ENCODE results near the gene OPRL1. TPM values are rescaled to one million over a fixed set of nuclear protein-coding genes. Genes with fewer than 3 reads are reported as not detected.

The OPRL1 gene
- total RNA-seq, 1 donor from 2014 or later = 0.70 TPM

DNA sequence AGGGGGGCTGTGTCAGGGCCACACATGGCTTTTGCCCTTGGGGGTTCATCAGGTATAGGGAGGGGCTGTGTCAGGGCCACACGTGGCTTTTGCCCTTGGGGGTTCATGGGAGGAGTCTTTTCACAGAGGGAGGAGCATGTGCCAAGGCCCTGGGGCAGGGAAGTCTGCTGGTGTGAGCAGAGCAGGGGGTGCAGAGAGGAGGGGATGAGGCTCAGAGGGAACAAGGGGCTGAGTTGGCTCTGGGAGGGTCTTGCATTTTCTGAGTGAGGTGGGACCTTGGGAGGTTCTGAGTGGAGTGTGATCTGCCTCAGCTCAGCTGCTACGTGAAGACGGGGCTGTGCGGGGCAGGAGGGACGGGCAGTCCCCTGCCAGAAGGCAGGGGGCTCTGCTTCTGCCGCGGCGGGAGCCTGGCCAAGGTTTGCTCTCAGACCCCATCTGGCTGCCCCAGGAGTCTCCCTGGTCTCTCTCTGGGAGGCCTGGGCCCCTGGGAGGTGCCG, 24.4 kb upstream of the OPRL1 start:
- intact Hi-C loops (cut with micrococcal nuclease) = loop anchor here (5.0 kb wide), 1 partner anchor 268 kb away; no protein-coding TSS in a partner anchor

GRCh38 chr20:64055893-64056638, 23.8 kb upstream of the OPRL1 start:
- intact Hi-C loops (cut with micrococcal nuclease) = loop anchor here (2.0 to 5.0 kb wide), 2 partner anchors 17 to 269 kb away; no protein-coding TSS in a partner anchor

GRCh38 chr20:64056639-64056888, 23.3 kb upstream of the OPRL1 start:
- intact Hi-C loops (cut with micrococcal nuclease) = loop anchor here (2.0 to 5.0 kb wide), 2 partner anchors 18 to 269 kb away; no protein-coding TSS in a partner anchor

DNA sequence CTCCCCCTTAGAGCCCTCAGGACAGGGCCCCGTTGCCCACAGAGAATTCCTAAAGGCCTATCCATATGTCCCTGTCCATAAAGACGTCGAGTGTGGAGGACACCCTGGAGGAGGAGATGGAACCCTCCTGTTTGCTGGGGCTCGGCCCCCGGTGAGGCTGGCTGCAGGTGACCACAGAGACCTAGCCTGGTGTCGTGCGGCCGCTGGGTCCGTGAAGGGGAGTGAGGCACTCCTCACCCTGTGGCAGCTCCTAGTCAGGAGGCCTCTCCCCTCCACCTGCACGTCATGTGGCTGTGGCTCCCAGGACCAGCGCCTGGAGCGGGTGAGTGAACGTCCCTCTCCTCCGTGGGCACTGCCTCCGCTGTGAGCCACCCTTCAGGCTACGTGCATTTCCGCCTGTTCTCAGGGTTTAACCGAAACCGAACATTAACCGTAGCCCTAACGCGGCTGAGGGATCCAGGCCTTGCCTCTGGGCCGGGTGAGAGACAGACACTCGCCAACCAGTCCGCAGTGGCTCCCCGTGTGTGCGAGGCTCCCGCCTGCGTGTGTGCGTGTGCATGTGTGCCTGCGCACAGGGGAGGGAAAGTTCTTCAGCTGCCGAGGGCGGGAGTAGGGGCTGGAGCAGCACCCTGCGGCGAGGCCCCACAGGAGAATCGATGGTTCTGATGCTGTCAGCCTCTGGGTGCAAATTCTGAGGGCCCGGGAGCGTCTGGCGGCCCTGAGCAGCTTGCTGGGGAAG, 22.8 kb upstream of the OPRL1 start:
- intact Hi-C loops (cut with micrococcal nuclease) = loop anchor here (2.0 to 5.0 kb wide), 2 partner anchors 18 to 270 kb away; no protein-coding TSS in a partner anchor

DNA sequence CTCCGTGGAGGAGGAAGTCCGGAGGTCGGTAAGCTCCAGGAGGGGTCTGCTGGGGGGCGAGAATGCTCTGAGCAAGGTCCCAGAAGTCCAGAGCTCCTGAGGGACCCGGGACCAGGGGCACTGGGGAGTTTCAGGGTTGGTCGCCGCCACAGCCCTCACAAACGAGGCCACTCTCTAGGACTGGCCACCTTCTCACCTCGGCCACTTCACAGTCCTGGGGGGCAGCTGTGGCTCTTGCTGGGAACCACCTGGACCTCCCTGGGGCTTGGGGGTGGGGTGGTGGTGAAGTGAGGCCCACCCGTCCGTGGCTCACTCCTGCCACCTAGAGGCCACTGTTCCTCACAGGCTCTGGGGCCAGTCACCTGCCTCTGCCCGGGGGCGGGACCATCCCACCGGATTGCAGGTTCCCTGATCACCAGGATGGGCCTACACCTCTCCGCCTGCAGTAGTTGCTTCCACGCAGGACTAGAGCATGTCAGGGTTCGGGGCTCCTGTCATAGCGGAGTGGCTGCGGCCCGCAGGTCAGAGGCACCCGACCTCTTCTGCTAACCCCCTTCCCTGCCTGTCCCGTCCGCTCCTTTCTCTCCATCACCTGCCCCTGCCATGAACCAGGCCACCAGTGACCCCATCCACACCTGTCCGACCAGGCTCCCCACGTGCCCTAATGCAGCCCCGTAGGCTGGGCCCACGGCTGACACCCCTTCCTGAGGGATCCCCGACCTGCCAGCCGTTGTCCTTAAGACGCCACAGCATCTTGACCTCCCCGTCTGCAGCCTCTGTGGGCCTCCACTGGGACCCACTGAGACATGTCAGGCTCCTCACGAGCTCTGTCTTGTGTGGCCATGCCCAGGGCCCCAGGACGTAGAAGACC, 22.0 kb upstream of the OPRL1 start:
- intact Hi-C loops (cut with micrococcal nuclease) = loop anchor here (2.0 to 5.0 kb wide), 2 partner anchors 19 to 271 kb away; no protein-coding TSS in a partner anchor

GRCh38 chr20:64058536-64058935, 21.3 kb upstream of the OPRL1 start:
- intact Hi-C loops (cut with micrococcal nuclease) = loop anchor here (5.0 kb wide), 1 partner anchor 271 kb away; no protein-coding TSS in a partner anchor

DNA sequence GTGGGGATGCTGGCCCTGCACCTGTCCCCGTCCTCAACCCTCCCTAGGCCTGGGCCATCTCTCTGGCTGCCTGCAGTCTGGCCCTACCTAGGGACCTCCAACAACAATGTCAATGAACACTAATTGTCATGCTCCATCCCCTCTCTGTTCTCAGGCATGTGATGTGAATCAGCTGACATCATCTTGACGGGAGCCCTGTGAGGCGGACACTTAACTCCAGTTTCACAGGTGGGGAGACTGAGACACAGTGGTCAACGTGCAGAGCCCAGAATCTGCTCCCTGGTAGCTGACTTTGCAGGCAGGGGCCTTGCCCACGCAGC, 17.6 kb upstream of the OPRL1 start:
- intact Hi-C loops (cut with micrococcal nuclease) = loop anchor here (2.0 to 10.0 kb wide), 3 partner anchors 81 to 407 kb away; partner anchors contain the start of genes ABHD16B, PRPF6, RTEL1 and STMN3

GRCh38 chr20:64062596-64063388, 17.1 kb upstream of the OPRL1 start, which contains the start of gene TCEA2:
Gene TCEA2 (plus strand): TSS chr20:64063198. CDS start chr20:64063313, 115 bp downstream.
- intact Hi-C loops (cut with micrococcal nuclease) = loop anchor here (1.0 to 10.0 kb wide), 6 partner anchors 17 to 408 kb away; partner anchors contain the start of genes ABHD16B, DNAJC5, PRPF6 and RGS19

- intact Hi-C loops (cut with micrococcal nuclease) = loop anchor here (1.0 to 10.0 kb wide), 6 partner anchors 16 to 409 kb away; partner anchors contain the start of genes ABHD16B, DNAJC5, PRPF6 and RGS19
These were observed 16.3 kb upstream of the OPRL1 start for GRCh38 chr20:64063389-64064144.

GRCh38 chr20:64064145-64064698, 15.7 kb upstream of the OPRL1 start:
- intact Hi-C loops (cut with micrococcal nuclease) = loop anchor here (10.0 kb wide), 2 partner anchors 199 to 409 kb away; partner anchors contain the start of genes ABHD16B, RTEL1, STMN3 and TPD52L2

DNA sequence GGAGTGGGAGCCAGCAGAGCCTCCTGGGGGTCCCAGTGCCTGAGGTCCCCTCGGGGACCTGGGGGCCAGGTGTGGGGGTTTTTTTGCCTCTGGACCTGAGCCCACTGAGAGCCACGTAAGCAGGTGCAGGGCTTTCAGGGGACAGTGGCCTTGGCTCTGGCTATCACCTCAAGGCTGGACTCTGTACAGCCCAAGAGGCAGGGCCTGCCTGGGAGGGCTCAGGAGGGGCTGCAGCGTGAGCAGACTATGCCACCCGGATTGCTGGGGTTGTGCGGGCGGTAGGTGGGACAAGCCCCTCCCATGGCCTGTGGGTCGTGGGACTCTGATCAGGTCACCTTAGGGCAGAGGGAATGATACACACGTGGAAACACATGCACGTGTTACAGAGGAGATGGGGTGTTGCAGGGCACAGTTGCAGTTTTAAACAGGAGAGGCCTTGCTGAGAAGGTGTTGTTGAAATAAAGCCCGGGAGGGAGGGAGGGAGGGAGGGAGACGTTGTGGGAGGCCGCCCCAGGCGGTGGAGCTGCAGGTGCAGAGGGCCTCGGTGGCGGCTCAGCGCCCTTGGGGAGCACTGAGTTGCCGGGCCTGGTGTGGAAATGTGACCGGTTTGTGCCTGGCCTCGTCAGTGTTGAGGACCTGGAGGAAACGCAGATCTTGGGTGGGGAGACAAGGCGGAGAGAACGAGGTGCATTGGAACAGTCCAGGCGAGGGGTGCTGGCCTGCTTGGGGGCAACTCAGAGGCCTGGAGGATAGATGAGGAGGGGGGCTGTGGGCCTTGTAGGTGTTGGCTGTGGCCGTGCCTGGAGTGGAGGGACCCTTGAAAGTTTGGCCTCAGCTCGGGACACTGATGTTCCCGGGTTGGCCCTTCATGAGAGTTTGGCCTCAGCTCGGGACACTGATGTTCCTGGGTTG, 14.6 kb upstream of the OPRL1 start:
- intact Hi-C loops (cut with micrococcal nuclease) = loop anchor here (10.0 kb wide), 2 partner anchors 201 to 411 kb away; partner anchors contain the start of genes ABHD16B, RTEL1, STMN3 and TPD52L2

- intact Hi-C loops (cut with micrococcal nuclease) = loop anchor here (1.0 to 10.0 kb wide), 3 partner anchors 11 to 411 kb away; partner anchors contain the start of genes ABHD16B, RTEL1, STMN3 and TPD52L2
These were observed 13.9 kb upstream of the OPRL1 start for GRCh38 chr20:64065974-64066343.

DNA sequence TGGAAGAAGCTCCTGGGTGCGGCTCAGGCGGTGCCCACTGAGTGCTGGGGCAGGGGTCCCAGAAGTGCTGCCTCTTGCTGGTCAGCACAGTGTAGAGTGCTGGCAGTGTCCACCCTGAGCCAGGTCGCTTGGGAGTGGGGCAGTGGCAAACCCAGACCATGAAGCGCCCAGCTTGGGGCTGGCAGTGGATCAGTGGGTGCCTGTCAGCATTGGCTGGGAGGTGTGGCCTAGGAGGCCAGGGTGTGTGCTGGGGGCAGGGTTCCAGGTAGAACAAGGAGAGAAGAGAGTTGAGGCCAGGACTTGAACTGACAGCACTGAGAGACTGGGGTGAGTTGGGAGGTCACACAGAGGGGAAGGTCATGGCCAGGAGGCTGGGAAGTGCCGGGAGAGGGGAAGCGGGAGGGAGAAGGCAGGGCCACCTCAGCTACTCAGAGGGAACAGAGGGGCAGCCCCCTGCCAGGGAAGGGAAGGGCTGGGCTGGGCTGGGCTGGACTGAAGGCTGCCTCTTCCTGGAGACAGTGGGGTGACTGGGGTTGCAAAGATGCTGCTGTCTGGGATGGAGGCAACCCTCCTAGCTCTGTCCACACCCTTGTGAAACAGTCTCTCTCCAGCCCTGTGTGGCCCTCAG, 12.8 kb upstream of the OPRL1 start:
- intact Hi-C loops (cut with micrococcal nuclease) = loop anchor here (10.0 kb wide), 2 partner anchors 202 to 412 kb away; partner anchors contain the start of genes ABHD16B, RTEL1, STMN3 and TPD52L2

DNA sequence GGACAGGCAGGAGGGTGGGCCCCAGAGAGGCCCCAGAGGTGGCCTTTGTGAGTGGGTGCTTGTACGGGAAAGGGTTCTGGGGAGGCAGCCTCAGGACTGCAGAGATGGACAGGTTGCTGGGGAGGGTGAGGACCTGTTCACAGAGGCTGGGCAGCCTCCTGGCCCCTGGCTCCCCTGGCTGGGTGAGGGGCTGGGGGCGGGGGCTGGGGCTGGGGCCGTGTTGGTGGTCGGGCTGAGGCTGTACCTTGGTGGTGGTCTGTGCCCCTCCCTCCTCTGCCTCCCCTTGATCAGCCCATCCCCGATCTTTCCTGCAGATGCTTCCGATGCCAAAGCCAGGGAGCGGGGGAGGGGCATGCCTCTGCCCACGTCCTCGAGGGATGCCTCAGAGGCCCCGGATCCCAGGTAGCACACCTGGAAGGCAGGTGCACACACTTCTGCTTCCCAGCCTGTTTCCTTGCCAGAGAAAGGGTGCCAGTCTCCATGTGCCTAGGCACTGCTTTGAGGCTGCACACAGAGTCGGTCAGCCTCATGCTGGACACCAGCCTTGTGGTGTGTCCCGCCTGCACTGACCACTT, 12.1 kb upstream of the OPRL1 start:
- intact Hi-C loops (cut with micrococcal nuclease) = loop anchor here (10.0 kb wide), 2 partner anchors 203 to 413 kb away; partner anchors contain the start of genes ABHD16B, RTEL1, STMN3 and TPD52L2

DNA sequence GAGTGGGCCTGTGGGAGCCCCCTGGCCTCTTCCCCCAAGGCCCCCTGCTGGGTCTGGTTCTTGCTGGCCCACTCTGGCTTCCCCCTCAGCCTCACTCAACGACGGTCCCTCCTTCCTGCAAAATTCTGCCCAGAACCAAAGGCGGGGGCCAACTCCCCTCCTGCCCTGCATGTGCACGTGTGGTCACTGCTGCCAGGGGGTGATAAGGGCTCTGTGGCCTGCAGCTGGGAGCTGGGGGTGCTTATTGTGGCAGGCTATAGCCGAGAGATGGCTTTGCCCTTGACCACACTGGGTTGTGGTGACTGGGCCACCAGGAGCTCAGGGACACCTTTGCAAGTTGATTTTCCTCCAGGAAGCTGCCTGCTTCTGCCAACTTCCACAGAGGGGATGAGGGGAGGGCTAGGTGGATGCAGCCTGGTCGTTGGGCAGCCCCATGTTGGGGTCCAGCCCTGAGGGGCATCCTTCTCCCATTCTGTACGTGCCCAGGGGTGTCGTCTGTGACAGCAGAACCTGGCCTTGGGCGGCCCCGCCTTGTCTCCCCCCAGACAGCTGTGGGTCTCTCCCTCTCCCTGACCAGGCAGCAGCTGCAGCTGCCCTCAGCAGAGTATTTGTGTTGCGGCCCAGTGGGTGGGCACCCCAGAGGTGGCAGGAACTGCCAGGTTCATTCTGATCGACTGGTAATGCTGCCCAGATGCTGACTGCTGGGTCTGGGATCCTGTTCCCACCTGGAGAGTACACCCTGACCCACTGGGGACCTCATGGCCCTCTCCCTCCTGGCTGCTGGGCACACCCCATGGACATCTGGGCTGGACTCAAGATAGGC, 11.3 kb upstream of the OPRL1 start:
- intact Hi-C loops (cut with micrococcal nuclease) = loop anchor here (10.0 kb wide), 2 partner anchors 204 to 414 kb away; partner anchors contain the start of genes ABHD16B, RTEL1, STMN3 and TPD52L2
